GM12878 (cell line): Measurements from ENCODE around the gene ACER3. TPM values are rescaled to one million over a fixed set of nuclear protein-coding genes. Genes with fewer than 3 reads are reported as not detected.
A peak's percentile ranks its signal among the peaks of the same experiment; 100 is the strongest.
"Not testable (repeated sequence)": the region's sequence is repeated elsewhere in the genome, so short reads cannot be mapped to it uniquely, and the experiment has no call there.

Experiments
- ATAC-seq: fragments of 200-7000 bp; cut with Tn5 transposase; 3 replicates; pipeline ENCODE4 v1.9.1; 2020; ENCODE audit warnings: mild to moderate bottlenecking, moderate library complexity
- BruUV-seq: library from RNA; stranded (reverse); fragments of 400-500 nt; replicated peaks from 2 replicates; lab custom pipeline; 2021; lab: Mats Ljungman, UMichigan
- CTCF ChIA-PET: fragments of 300-600 bp; sonication (Branson Sonifier 250); formaldehyde crosslinking; extraction: SDS; loops from one replicate; lab custom pipeline; 2021; ENCODE audit warnings: inconsistent platforms; lab: Yijun Ruan, JAX
- POLR2A ChIA-PET: fragments of 350-600 bp; formaldehyde crosslinking; extraction: SDS; loops from one replicate; lab custom pipeline; 2021; ENCODE audit warnings: inconsistent platforms; lab: Charles Lee
- RAD21 ChIA-PET: fragments of 300-600 bp; sonication (Branson Sonifier 250); formaldehyde crosslinking; loops from one replicate; lab custom pipeline; 2023; ENCODE audit warnings: antibody characterized with exemption; ENCODE audit not compliant: unreplicated experiment; lab: Charles Lee
- SMC1A ChIA-PET: fragments of 300-600 bp; sonication (Branson Sonifier 250); formaldehyde crosslinking; loops from one replicate; lab custom pipeline; 2023; ENCODE audit not compliant: unreplicated experiment, uncharacterized antibody; lab: Charles Lee
- DNase-seq: peaks from one replicate; pipeline ENCODE4 v3.0.0-alpha.2; 2011; ENCODE audit warnings: low read depth, low spot score
- FAIRE-seq: peaks from 3 replicates; lab custom pipeline; 2011; peaks lifted over from hg19 to GRCh38; lab: Jason Lieb, UNC
- H2AFZ ChIP-seq: 2 replicates; pipeline ENCODE4 v1.6.0; 2011; ENCODE audit warnings: low read depth, low read length, control low read depth; ENCODE audit not compliant: control insufficient read depth
- H3K27ac ChIP-seq: 2 replicates; pipeline ENCODE4 v1.5.1; 2011; ENCODE audit warnings: control low read depth; ENCODE audit not compliant: control insufficient read depth, insufficient read depth
- H3K27me3 ChIP-seq, 2 experiments: replicated peaks in 1 of 2; 2 replicates each; pipeline versions ENCODE4 v1.6.0 to v1.6.1; 2011; ENCODE audit warnings: low read length in 1 of 2; ENCODE audit not compliant: control insufficient read depth in 2 of 2, insufficient read depth in 2 of 2
- H3K36me3 ChIP-seq, 2 experiments: 2 replicates each; pipeline ENCODE4 v1.5.1; 2011; ENCODE audit warnings: low read length in 1 of 2; ENCODE audit not compliant: control insufficient read depth in 2 of 2, insufficient read depth in 2 of 2
- H3K4me1 ChIP-seq: 2 replicates; pipeline ENCODE4 v1.6.1; 2011; ENCODE audit warnings: mild to moderate bottlenecking, low read length, moderate library complexity, mixed read lengths; ENCODE audit not compliant: control insufficient read depth, insufficient read depth
- H3K4me2 ChIP-seq: 2 replicates; pipeline ENCODE4 v1.6.0; 2011; ENCODE audit warnings: control low read depth; ENCODE audit not compliant: control insufficient read depth, insufficient read depth
- H3K4me3 ChIP-seq: fragments of 200-600 bp; sonication (generic); 2 replicates; pipeline ENCODE4 v1.5.1; 2016
- H3K79me2 ChIP-seq: 2 replicates; pipeline ENCODE4 v1.6.0; 2011; ENCODE audit warnings: low read length; ENCODE audit not compliant: control insufficient read depth, insufficient read depth
- H3K9ac ChIP-seq: 2 replicates; pipeline ENCODE4 v1.8.0; 2011; ENCODE audit warnings: low read length, control low read depth, mixed read lengths; ENCODE audit not compliant: control insufficient read depth, insufficient read depth
- H3K9me3 ChIP-seq: replicated peaks from 3 replicates; pipeline ENCODE4 v1.5.1; 2011; ENCODE audit warnings: mild to moderate bottlenecking, low read length; ENCODE audit not compliant: control insufficient read depth, insufficient read depth
- H4K20me1 ChIP-seq: 2 replicates; pipeline ENCODE4 v1.6.0; 2011; ENCODE audit not compliant: control insufficient read depth, insufficient read depth
- ATF7 ChIP-seq: fragments of 450-650 bp; IDR thresholded peaks from 2 replicates; pipeline ENCODE4 v1.6.1; 2016; ENCODE audit warnings: low read depth, mild to moderate bottlenecking
- CBX5 ChIP-seq: sonication (generic); IDR thresholded peaks from 2 replicates; pipeline ENCODE4 v1.6.1; 2016; ENCODE audit warnings: low read depth, moderate library complexity, mild to moderate bottlenecking, inconsistent platforms
- HCFC1 ChIP-seq: fragments of 150-350 bp; IDR thresholded peaks from 2 replicates; pipeline ENCODE4 v1.6.1; 2014; ENCODE audit warnings: low read length
- JUND ChIP-seq: IDR thresholded peaks from 2 replicates; pipeline ENCODE4 v1.6.1; 2012; ENCODE audit warnings: low read depth, mild to moderate bottlenecking, low read length, improper control_type of control experiment, moderate library complexity
- PAX8 ChIP-seq: fragments of 450-650 bp; IDR thresholded peaks from 2 replicates; pipeline ENCODE4 v1.6.1; 2017; ENCODE audit warnings: mild to moderate bottlenecking, moderate library complexity
- PBX3 ChIP-seq: IDR thresholded peaks from 2 replicates; pipeline ENCODE4 v1.6.1; 2011; ENCODE audit warnings: mild to moderate bottlenecking, low read depth, low read length, moderate library complexity; ENCODE audit not compliant: insufficient replicate concordance
- RCOR1 ChIP-seq: conservative IDR thresholded peaks from 2 replicates; pipeline ENCODE4 v1.6.1; 2012; ENCODE audit warnings: low read depth, low read length, improper control_type of control experiment
- SMAD1 ChIP-seq: fragments of 450-650 bp; IDR thresholded peaks from 2 replicates; pipeline ENCODE4 v1.6.1; 2018; ENCODE audit warnings: mild to moderate bottlenecking, low read depth; ENCODE audit not compliant: partially characterized antibody
- SMAD5 ChIP-seq: IDR thresholded peaks from 2 replicates; pipeline ENCODE4 v1.6.1; 2016; ENCODE audit warnings: antibody characterized with exemption, low read depth
- SREBF2 ChIP-seq: IDR thresholded peaks from 2 replicates; pipeline ENCODE4 v1.6.1; 2012; ENCODE audit warnings: mild to moderate bottlenecking, low read length
- TBL1XR1 ChIP-seq: IDR thresholded peaks from 2 replicates; pipeline ENCODE4 v1.6.1; 2012; ENCODE audit warnings: low read depth, low read length, improper control_type of control experiment
- TCF3 ChIP-seq: IDR thresholded peaks from 2 replicates; pipeline ENCODE4 v1.6.1; 2012; ENCODE audit warnings: low read depth, mild to moderate bottlenecking, low read length, borderline replicate concordance; ENCODE audit not compliant: insufficient read depth
- ZBED1 ChIP-seq: IDR thresholded peaks from 2 replicates; pipeline ENCODE4 v1.6.1; 2016; ENCODE audit warnings: borderline replicate concordance
- ZNF217 ChIP-seq: fragments of 450-650 bp; IDR thresholded peaks from 2 replicates; pipeline ENCODE4 v1.6.1; 2017; ENCODE audit warnings: antibody characterized with exemption, mild to moderate bottlenecking
- ZNF274 ChIP-seq: IDR thresholded peaks from one replicate; pipeline ENCODE4 v1.8.0; 2011; ENCODE audit not compliant: insufficient read length, insufficient read depth
- WGBS: methylation state at CpG from one replicate; pipeline ENCODE4 v1.1.6; 2016; ENCODE audit warnings: low lambda C conversion rate; ENCODE audit not compliant: insufficient replicate concordance, insufficient coverage; ENCODE audit errors: missing lambda C conversion rate; 5-methylcytosine and 5-hydroxymethylcytosine counted together
- in situ Hi-C: fragments of 300-500 bp; cut with MboI; formaldehyde crosslinking; loops from 9 replicates; pipeline ENCODE4 v1.14.3; 2018; ENCODE audit warnings: mixed read lengths
- intact Hi-C: fragments of 100-400 bp; cut with micrococcal nuclease; formaldehyde crosslinking; loops from one replicate; pipeline ENCODE4 v1.14.2; 2022; ENCODE audit not compliant: unreplicated experiment
- polyA plus RNA-seq, 11 experiments: library from polyadenylated mRNA; depleted of rRNA in 4 of 11; unstranded in 6 of 11; stranded (reverse) in 5 of 11; fragments of >200 nt; fragmentation: Nextera tagmentation in 4 of 11; fragmentation: Illumina TruSeq in 1 of 11; extraction: Ambion mirVana in 4 of 11; extraction: Trizol in 1 of 11; gene quantifications; 1 replicate in 1 of 11; 2 replicates in 10 of 11; pipeline versions ENCODE4 v1.2.1 to v1.2.3, GENCODE V29; 2011 to 2016; ENCODE audit warnings: inconsistent platforms in 2 of 11, missing spikeins in 2 of 11, low read depth in 1 of 11
- total RNA-seq, 4 experiments: library from RNA; depleted of rRNA in 3 of 4; stranded (reverse); fragments of >200 nt in 3 of 4; fragmentation: Illumina TruSeq in 1 of 4; extraction: Trizol in 1 of 4; gene quantifications; 2 replicates each; pipeline versions ENCODE4 v1.2.1 to v1.2.3, GENCODE V29; 2013 to 2021

ACER3 gene
- total and polyA plus RNA-seq, 10 of the 15 experiments (the other 5 are each of a cell fraction or from before 2014, with no cell fraction given), result 2.8 to 17.4 (median 10.3) TPM

GRCh38 chr11:76963417-76964168 is 102.9 kb downstream of the ACER3 start:
- CTCF ChIA-PET, result interaction anchor here (1.0 kb wide), 1 partner anchor 44 kb away, joined by 4 read pairs; no protein-coding TSS in a partner anchor
- in situ Hi-C loops, RAD21 ChIA-PET: not testable (repeated sequence)

GRCh38 chr11:76972051-76972450 is 111.3 kb downstream of the ACER3 start:
- no peak overlapping the region for H3K9ac ChIP-seq
- in situ Hi-C loops, result no loop called here
- no peak overlapping the region for H3K27ac ChIP-seq
- RAD21 ChIA-PET, result no interaction called here
- no peaks in the 10 kb centered on the region for H3K4me1 ChIP-seq
- no peak for TF ChIP-seq SREBF2
- no peak for TF ChIP-seq PAX8
- TF ChIP-seq HCFC1, result no peak
- TF ChIP-seq SMAD1, result no peak
- TF ChIP-seq CBX5, result no peak
- no peak for TF ChIP-seq ZBED1
- TF ChIP-seq SMAD5, result no peak
- TF ChIP-seq TBL1XR1, result no peak
- TF ChIP-seq ZNF217, result no peak
- no peak for TF ChIP-seq PBX3
- no peak for TF ChIP-seq TCF3
- no peak for TF ChIP-seq RCOR1
- no peak for TF ChIP-seq JUND
- no peak for TF ChIP-seq ATF7
- no peak for TF ChIP-seq ZNF274
- TF ChIP-seq, all 136 proteins: peak for 0
- DNase-seq (no peak), ATAC-seq (no peak), FAIRE-seq (no peak)
- Histone ChIP-seq H3K36me3 (no peaks in the 10 kb centered on the region), H2AFZ (no peak overlapping the region), H3K9me3 (no peaks in the 10 kb centered on the region; the same call in 1 of the 3 replicates), H3K27me3 (no peaks in the 10 kb centered on the region), H4K20me1 (no peaks in the 10 kb centered on the region), H3K4me3 (no peak overlapping the region), H3K4me2 (no peak overlapping the region), H3K79me2 (no peaks in the 10 kb centered on the region)
- ChIA-PET CTCF (no interaction called here), SMC1A (no interaction called here), POLR2A (no interaction called here)
- intact Hi-C loops, result no loop called here
- BruUV-seq, result no TSS peak

More at GRCh38 chr11:76963417-76964168, 102.9 kb downstream of the ACER3 start:
- peak overlapping the region; percentile 41 for H3K4me2 ChIP-seq
- H3K79me2 ChIP-seq, POLR2A ChIA-PET, H3K4me3 ChIP-seq, H3K27me3 ChIP-seq, DNase-seq, ATAC-seq, H3K36me3 ChIP-seq, intact Hi-C loops, FAIRE-seq, H3K9ac ChIP-seq, H3K27ac ChIP-seq, H4K20me1 ChIP-seq, H3K9me3 ChIP-seq, BruUV-seq, H2AFZ ChIP-seq: not testable (repeated sequence)
- peaks cover 12% of the 10 kb centered on the region for H3K4me1 ChIP-seq
- SMC1A ChIA-PET, result interaction anchor here (1.1 to 1.4 kb wide), 3 partner anchors 9 to 13 kb away, joined by 3 to 5 read pairs (median 4); no protein-coding TSS in a partner anchor
- WGBS, result 91% methylated on average over 16 of the region's 16 CpGs
